ENCODE data around the gene FBLL1. TPM values are rescaled to one million over a fixed set of nuclear protein-coding genes. Genes with fewer than 3 reads are reported as not detected.
"Not testable (repeated sequence)": the region's sequence is repeated elsewhere in the genome, so short reads cannot be mapped to it uniquely, and the experiment has no call there.

Gene FBLL1
- total RNA-seq, 1 experiment from 2014 or later, result 0.07 TPM

GRCh38 chr5:168563959-168564358, 34.9 kb downstream of the FBLL1 start:
- H3K4me2 ChIP-seq (ENCODE audit: low read length), result no peak overlapping the region
- H3K27me3 ChIP-seq (ENCODE audit: low read length), result no peaks in the 10 kb centered on the region
- no peaks in the 10 kb centered on the region for H3K4me1 ChIP-seq (ENCODE audit: insufficient read depth, low read length)
- ATAC-seq, result no peak
- H3K27ac ChIP-seq (ENCODE audit: low read length), result no peak overlapping the region
- no peaks in the 10 kb centered on the region for H3K9me3 ChIP-seq (ENCODE audit: low read length)
- H3K4me3 ChIP-seq (ENCODE audit: low read length), result no peak overlapping the region
- no peak overlapping the region for H2AFZ ChIP-seq (ENCODE audit: low read length)
- H3F3A ChIP-seq (ENCODE audit: low read length, unreplicated experiment), result no peaks in the 10 kb centered on the region
- peaks cover 16% of the 10 kb centered on the region; the same call in 1 of the 2 replicates for H3K79me2 ChIP-seq (ENCODE audit: low read length)
- H3K36me3 ChIP-seq (ENCODE audit: low read depth, low read length), result peaks cover 33% of the 10 kb centered on the region
- TF ChIP-seq EZH2phosphoT487 (IDR thresholded peaks at IDR 0.05; ENCODE audit: borderline replicate concordance, low read length), result no peak
- TF ChIP-seq, protein P1, sequence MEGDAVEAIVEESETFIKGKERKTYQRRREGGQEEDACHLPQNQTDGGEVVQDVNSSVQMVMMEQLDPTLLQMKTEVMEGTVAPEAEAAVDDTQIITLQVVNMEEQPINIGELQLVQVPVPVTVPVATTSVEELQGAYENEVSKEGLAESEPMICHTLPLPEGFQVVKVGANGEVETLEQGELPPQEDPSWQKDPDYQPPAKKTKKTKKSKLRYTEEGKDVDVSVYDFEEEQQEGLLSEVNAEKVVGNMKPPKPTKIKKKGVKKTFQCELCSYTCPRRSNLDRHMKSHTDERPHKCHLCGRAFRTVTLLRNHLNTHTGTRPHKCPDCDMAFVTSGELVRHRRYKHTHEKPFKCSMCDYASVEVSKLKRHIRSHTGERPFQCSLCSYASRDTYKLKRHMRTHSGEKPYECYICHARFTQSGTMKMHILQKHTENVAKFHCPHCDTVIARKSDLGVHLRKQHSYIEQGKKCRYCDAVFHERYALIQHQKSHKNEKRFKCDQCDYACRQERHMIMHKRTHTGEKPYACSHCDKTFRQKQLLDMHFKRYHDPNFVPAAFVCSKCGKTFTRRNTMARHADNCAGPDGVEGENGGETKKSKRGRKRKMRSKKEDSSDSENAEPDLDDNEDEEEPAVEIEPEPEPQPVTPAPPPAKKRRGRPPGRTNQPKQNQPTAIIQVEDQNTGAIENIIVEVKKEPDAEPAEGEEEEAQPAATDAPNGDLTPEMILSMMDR (conservative IDR thresholded peaks at IDR 0.05; ENCODE audit: low read depth, low read length), result no peak
- TF ChIP-seq EZH2 (IDR thresholded peaks at IDR 0.05; ENCODE audit: low read length, unreplicated experiment), result no peak
- DNase-seq, result no peak
- H4K20me1 ChIP-seq (ENCODE audit: low read length), result 0 out of 2 replicates have a peak, but pooled peaks cover 7% of the 10 kb centered on the region
- BruUV-seq (replicated peaks), result no TSS peak
- H3K9ac ChIP-seq (ENCODE audit: low read length), result no peak overlapping the region
- intact Hi-C loops (cut with micrococcal nuclease), result loop anchor here (10.0 kb wide), 1 partner anchor 59 kb away; no protein-coding TSS in a partner anchor
- POLR2A ChIA-PET (ENCODE audit: unreplicated experiment), result no interaction called here
- CTCF ChIA-PET, result no interaction called here
- H3K9me2 ChIP-seq (replicated peaks; ENCODE audit: low read length), result no peaks in the 10 kb centered on the region

DNA sequence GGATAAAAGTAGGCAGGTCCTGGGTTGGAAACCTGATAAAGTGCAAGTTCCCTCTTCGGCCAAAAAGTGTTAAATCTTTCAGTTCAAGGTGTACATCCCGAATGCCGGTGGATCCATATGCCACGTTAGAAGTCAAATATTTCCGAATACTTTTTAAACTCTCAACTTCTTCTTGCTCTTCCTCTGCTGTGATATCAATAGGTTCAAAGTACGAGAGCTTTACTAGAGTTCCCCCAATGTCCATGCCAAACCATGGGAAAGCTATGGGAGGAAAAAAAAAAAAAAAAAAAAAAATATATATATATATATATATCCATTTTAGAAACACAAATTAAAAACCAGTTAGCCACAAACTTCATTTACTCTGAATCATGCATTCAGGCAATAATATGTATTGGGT, 39.6 kb downstream of the FBLL1 start:
- Histone ChIP-seq H3K79me2 (ENCODE audit: low read length) (peaks cover 52% of the 10 kb centered on the region), H4K20me1 (ENCODE audit: low read length) (no peaks in the 10 kb centered on the region), H3K4me3 (ENCODE audit: low read length) (no peak overlapping the region), H3K4me2 (ENCODE audit: low read length) (no peak overlapping the region), H3K4me1 (ENCODE audit: insufficient read depth, low read length) (no peaks in the 10 kb centered on the region), H2AFZ (ENCODE audit: low read length) (no peak overlapping the region), H3K9me2 (replicated peaks; ENCODE audit: low read length) (no peaks in the 10 kb centered on the region), H3K9ac (ENCODE audit: low read length) (no peak overlapping the region), H3K27me3 (ENCODE audit: low read length) (no peaks in the 10 kb centered on the region), H3K36me3 (ENCODE audit: low read depth, low read length) (peaks cover 16% of the 10 kb centered on the region), H3K9me3 (ENCODE audit: low read length) (no peaks in the 10 kb centered on the region), H3F3A (ENCODE audit: low read length, unreplicated experiment) (no peaks in the 10 kb centered on the region), H3K27ac (ENCODE audit: low read length) (no peak overlapping the region)
- TF ChIP-seq EZH2 (IDR thresholded peaks at IDR 0.05; ENCODE audit: low read length, unreplicated experiment) (no peak), EZH2phosphoT487 (IDR thresholded peaks at IDR 0.05; ENCODE audit: borderline replicate concordance, low read length) (no peak)
- TF ChIP-seq, protein P1 (conservative IDR thresholded peaks at IDR 0.05; ENCODE audit: low read depth, low read length), result no peak
- ChIA-PET CTCF (no interaction called here), POLR2A (ENCODE audit: unreplicated experiment) (no interaction called here)
- no peak for DNase-seq
- intact Hi-C loops (cut with micrococcal nuclease), result loop anchor here (10.0 kb wide), 1 partner anchor 64 kb away; no protein-coding TSS in a partner anchor
- no TSS peak for BruUV-seq (replicated peaks)
- no peak for ATAC-seq

DNA sequence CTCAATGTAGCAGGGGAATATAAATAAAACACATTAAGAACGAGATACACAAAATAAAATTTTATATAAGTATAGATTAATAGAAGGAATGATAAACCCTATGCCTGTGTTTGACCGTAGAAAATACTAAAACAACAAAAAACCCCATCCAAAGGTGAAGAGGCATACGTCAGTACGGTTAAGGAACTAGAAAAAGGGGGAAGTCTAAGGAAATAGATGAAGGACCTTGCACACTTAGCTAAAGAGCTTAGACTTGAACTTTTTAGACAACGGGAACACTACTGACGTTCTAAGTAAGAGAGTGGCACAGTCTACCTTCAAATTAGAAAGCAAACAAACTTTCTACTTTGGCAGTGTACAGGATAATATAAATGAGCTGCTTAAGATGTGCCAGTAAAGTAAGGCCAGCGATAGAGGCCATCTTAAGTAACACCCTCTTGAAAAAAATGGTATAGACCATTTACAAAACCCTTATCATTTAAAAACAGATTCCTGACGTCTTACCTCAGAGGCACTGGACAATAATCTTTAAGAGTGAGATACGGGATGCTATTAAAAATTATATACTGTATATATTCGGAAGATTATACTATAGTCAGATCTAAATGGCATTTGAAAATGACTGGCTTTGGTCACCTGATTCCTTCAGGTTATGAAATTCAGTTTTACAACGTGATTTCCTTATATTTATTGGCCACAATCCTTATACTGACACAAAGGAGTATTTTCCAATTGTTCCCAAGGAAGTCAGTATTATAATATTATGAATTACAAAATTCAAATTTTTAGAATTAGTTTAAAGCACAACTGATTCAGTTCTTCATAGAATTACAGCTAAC, 41.6 kb downstream of the FBLL1 start:
- POLR2A ChIA-PET (ENCODE audit: unreplicated experiment), result interaction anchor here (0.6 kb wide), 1 partner anchor 42 kb away, joined by 3 read pairs; no protein-coding TSS in a partner anchor
- Histone ChIP-seq H3K4me1 (ENCODE audit: insufficient read depth, low read length) (no peaks in the 10 kb centered on the region), H2AFZ (ENCODE audit: low read length) (no peak overlapping the region), H3K4me2 (ENCODE audit: low read length) (no peak overlapping the region), H4K20me1 (ENCODE audit: low read length) (peaks cover 9% of the 10 kb centered on the region; the same call in 1 of the 2 replicates), H3K4me3 (ENCODE audit: low read length) (no peak overlapping the region), H3F3A (ENCODE audit: low read length, unreplicated experiment) (no peaks in the 10 kb centered on the region), H3K79me2 (ENCODE audit: low read length) (peaks cover 69% of the 10 kb centered on the region), H3K9me3 (ENCODE audit: low read length) (no peaks in the 10 kb centered on the region), H3K9me2 (replicated peaks; ENCODE audit: low read length) (no peaks in the 10 kb centered on the region), H3K9ac (ENCODE audit: low read length) (no peak overlapping the region), H3K27me3 (ENCODE audit: low read length) (no peaks in the 10 kb centered on the region), H3K36me3 (ENCODE audit: low read depth, low read length) (peaks cover 15% of the 10 kb centered on the region), H3K27ac (ENCODE audit: low read length) (no peak overlapping the region)
- ATAC-seq (no peak), DNase-seq (no peak)
- TF ChIP-seq EZH2phosphoT487 (IDR thresholded peaks at IDR 0.05; ENCODE audit: borderline replicate concordance, low read length) (no peak), EZH2 (IDR thresholded peaks at IDR 0.05; ENCODE audit: low read length, unreplicated experiment) (no peak)
- TF ChIP-seq, protein P1 (conservative IDR thresholded peaks at IDR 0.05; ENCODE audit: low read depth, low read length), result no peak
- no TSS peak for BruUV-seq (replicated peaks)
- CTCF ChIA-PET, result no interaction called here
- intact Hi-C loops (cut with micrococcal nuclease), result no loop called here

- H3K36me3 ChIP-seq (ENCODE audit: low read depth, low read length); DNase-seq; H3F3A ChIP-seq (ENCODE audit: low read length, unreplicated experiment); H3K27me3 ChIP-seq (ENCODE audit: low read length); CTCF ChIA-PET; ATAC-seq; intact Hi-C loops (cut with micrococcal nuclease); BruUV-seq (replicated peaks); H3K4me2 ChIP-seq (ENCODE audit: low read length); H3K9me2 ChIP-seq (replicated peaks; ENCODE audit: low read length); H3K27ac ChIP-seq (ENCODE audit: low read length); H3K4me3 ChIP-seq (ENCODE audit: low read length); H3K9ac ChIP-seq (ENCODE audit: low read length); POLR2A ChIA-PET (ENCODE audit: unreplicated experiment); H2AFZ ChIP-seq (ENCODE audit: low read length); H3K9me3 ChIP-seq (ENCODE audit: low read length): not testable (repeated sequence)
- Histone ChIP-seq H3K4me1 (ENCODE audit: insufficient read depth, low read length) (peaks cover 12% of the 10 kb centered on the region), H4K20me1 (ENCODE audit: low read length) (peaks cover 33% of the 10 kb centered on the region), H3K79me2 (ENCODE audit: low read length) (peaks cover 83% of the 10 kb centered on the region)
Measured at GRCh38 chr5:168573663-168574062, 44.6 kb downstream of the FBLL1 start.

All from PC-3 (cell line).